ENCODE measurements around the gene LAMA5.

Gene LAMA5

DNA sequence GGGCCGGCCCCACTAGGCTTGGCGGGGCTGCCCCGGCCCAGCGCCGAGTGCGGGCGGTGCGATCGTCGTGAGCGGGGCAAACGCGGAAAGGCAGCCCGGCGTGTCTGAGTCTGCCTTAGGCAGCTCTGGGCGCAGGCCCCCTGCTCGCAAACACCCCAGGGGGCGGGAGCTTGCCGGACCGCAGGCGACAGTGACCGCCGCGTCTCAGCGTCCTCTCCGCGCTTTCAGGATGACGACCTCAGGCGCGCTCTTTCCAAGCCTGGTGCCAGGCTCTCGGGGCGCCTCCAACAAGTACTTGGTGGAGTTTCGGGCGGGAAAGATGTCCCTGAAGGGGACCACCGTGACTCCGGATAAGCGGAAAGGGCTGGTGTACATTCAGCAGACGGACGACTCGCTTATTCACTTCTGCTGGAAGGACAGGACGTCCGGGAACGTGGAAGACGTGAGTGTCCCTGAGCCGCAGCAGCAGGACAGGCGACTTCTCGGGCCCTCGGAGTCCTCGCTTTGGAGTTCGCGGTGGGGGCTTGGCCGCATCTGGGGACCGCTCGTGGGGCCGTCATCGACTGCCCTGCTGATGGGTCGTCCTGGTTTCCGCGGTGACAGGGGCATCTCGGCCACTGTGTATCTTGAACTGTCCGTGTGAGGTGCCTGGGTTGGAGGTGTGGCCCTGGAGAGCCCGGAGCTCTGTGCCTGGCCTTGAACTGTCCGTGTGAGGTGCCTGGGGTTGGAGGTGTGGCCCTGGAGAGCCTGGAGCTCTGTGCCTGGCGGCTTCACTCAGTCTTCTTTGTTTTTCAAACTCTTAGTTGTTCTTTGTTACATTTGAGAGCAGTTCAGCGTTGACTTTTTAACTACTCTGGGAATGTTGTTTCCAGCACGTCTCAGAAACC lies 63.5 kb downstream of the LAMA5 start:
- peak; percentile 32 for DNase-seq

DNA sequence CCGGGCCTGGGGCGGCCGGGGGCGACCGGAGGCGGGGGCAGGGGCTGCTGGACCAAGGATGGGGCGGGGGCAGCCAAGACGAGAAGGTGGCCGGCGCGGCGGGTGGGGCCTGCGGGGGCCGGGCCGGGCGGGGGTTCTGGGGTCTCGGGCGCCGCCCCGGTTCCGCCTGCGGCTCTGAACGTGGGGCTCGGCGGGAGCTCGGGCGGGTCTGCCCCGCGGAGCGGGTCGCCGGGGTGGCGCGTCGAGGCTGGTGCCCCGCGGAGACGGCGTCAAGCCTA lies 64.1 kb downstream of the LAMA5 start:
- no peak for DNase-seq

DNA sequence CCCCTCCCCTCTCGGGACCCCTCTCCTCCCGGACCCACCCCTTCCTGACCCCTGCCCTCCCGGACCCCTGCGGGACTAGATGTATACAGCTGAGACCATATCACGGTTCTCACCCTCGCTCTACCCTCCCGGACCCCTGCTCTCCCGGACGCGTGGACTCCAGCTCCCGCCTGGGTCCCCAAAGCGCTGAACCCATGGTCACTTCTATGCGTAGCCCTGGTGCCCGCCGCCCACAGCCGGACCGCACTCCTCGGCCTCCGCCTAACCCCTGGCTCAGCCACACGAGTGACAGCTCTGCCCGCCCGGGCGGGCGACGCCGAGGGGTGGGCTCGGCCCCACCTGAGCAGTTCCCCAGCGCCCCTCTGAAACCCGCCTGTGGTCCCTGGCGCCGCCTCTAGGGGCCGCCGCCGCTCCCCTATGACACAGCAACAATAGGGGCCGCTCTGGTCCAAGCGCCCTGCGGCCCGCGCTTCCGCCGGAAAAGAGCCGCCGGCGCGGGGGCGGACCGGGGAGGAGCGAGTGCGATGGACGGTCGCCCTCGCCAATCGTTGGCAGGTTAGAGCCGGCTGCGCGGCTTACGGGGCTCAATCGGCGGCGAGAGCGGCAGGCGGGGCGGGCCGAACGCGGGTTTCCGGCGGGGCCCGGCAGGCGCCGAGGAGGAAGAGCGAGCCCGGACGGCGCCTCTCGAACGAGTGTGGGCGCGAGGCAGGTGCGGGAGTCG lies 64.6 kb downstream of the LAMA5 start, which contains the start of gene ADRM1:
Gene ADRM1, plus strand, starts transcription at position 657 of the 721 bp plus-strand sequence. CDS start 572 bp downstream, outside the sequence.
- peak; percentile 95 for DNase-seq

DNA sequence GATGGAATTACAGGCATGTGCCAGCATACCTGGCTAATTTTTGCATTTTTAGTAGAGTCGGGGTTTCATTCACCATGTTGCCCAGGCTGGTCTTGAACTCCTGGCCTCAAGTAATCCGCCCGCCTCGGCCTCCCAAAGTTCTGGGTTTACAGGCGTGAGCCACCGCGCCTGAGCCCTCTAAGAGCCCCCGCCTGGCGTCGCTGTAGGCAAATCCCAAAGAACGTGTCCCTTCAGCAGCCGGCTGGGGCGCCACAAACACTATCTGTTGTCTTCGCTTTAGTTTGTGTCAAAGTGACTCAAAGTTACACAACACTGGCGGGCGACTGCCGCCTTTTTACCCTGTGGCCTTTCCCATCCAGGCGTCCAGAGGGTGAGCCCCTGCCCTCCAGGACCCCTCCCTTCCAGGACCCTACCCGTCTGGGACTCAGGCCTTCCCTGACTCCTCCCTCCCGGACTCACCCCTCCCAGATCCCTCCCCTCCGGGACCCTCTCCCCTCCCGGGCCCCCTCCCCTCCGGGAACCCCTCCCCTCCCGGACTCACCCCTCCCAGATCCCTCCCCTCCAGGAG lies 65.3 kb downstream of the LAMA5 start:
- DNase-seq, result peak; percentile 95

DNA sequence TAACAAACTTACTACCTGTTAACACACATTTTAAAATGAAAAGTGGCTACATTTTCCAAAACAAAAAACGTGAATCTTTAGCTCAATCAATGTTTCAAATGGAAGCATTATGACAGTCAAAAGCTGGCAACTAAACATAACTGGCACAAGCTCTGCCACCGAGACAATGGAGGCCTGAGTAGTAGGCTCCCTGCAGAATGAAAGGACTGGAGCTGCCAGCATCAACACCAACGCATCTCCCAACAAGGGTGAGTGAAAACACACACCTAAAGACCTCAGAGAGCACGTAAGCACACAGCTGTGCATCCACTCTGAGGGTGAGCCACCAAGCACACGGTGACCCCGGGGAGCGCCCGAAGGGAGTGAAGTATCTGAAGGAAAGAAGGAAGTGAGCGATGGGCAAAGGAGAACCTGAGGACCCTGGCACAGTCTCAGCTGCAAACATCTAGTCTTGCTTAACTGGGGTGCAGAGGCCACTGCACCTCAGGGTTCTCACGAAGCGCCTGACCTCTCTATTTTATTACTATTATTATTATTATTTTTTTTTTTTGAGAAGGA lies 65.9 kb downstream of the LAMA5 start:
- no peak for DNase-seq

DNA sequence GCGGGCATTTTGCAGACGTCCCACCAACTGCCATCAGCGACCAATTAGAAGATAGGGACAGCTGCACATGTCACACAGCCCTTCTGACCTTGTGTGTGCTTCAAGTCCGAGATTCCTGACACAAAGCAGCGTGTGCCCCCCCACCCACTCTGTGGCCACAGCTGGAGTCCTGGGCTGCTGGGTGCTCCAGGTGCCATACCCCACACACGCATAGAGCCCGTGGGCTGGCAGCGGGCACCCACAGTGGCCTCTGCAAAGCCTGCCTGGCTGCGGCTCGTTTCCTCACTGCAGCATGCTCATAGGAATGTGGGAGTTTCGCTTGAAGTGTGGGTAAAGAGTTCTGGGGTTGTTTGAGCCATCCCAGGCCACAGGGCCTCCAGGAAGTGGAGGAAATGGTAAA lies 66.8 kb downstream of the LAMA5 start:
- no peak for DNase-seq

DNA sequence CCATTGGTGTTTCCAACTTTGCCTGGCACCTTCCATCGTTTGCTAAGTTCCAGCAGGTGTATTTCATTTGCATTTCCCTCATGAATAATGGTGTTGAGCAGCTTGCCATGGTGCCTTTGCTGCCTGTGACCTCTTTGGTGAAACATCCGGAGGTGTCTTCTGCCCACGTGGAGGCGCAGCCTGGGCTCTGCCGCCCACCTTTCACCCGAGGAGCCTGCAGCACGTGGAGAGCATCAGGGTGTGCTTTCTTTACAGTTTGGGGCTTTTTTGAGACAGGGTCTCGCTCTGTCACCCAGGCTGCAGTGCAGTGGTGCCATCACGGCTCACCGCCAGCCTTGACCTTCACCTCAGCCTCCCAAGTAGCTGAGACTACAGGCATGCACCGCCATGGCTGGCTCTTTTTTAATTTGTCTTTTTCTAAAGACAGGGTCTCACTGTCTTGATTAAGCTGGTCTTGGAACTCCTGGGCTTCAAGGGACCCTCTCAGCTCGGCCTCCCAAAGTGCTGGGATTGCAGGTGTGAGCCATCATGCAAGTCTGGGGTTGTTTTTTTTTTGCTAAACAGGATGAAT lies 67.4 kb downstream of the LAMA5 start:
- DNase-seq, result no peak

DNA sequence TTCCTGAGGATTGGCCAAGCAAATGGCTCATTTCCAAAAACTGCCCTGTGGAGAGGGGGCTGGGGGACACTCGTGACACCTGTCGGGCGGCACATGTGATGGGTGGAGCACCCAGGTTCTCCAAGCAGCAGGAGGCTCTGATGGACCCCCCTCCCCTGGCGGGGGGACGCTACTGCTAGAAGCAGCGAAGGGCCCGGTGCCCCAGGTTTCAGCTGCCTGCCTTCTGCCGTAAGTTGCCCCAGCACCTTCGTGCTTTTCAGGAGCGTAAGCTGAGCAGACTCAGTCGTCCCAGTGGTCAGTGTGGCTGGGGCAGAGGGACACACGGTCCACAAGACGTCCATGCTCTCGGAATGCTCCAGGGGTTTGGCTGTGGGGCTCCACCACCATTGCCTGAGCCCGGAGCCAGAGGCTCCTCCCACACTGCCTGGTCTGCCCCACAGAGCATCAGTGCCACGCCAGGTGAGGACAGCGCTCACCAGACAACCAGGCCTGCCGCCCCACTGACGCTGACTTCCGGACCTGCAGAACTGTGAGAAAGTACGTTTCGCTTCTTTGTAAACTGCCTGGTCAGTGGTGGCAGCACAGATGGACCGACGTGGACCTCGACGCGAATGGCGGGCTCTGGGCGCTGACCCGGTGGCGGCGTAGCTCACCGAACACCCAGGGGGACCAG lies 68.4 kb downstream of the LAMA5 start:
- no peak for DNase-seq

DNA sequence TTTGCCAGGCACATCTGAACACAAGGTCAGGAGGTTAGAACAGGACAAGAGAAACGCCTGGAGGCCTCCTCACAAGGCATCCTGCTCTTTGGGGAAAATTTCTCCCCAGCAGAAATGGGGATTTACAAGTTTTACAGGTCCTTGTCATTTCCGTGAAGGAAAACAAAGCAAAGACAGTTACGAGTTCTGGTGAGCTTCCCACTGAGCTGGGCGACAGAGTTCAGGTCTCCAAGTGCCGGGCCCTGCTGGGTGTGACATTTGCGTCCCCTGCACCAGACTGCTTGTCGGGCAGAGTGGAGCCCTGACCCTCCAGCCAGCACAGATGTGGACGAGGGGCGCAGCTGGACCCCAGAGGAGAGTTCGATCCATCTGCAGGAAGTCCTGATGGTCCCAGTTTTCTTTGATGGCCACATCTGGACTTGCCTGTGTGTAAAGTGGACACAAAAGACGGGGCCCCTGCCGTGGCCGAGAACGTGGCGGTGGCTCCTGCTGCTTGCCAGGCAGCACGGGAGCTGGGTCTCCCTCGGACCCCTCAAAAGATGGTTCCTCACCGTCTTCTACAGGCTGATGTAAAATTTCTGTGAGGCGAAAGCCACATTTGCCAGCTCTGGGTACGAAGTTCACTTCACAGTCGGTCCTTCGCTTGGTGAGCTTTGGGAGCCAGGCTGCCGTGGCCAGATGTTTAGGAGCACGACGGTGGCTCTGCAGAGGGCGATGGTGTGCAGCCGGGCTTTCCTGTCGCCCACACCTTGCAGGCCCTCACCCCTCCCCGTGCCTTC lies 69.5 kb downstream of the LAMA5 start:
- DNase-seq, result no peak

DNA sequence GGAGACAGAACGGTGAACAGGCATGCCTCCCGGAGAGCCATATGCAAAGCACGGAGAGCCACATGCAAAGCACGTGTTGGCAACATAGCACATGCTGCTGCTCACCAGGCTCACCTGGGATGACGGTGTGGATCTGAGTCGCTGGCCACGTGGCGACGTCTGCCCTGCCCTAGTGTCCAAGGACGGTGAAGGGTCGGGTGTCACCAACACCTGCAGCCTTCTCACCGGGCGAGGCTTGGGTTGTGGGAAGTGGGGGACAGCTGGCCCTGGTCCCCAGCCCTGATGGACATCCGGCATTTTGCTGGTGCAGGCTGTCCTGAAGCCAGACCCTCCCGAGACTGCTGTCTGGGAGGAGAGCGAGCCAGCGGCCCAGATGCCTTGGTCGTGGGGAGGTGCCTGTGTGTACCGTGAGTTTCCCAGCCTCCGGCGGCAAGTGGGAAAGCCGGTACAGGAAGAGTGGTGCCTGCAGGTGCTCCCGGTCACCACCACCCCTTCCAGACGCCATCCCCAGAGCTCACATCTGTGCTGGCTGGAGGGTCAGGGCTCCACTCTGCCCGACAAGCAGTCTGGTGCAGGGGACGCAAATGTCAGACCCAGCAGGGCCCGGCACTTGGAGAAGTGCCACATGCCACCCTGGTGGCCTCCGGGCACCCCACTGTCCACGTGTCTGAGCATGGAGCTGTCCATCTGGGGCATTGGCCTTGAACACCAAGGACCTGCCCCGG lies 70.2 kb downstream of the LAMA5 start:
- DNase-seq, result no peak

DNA sequence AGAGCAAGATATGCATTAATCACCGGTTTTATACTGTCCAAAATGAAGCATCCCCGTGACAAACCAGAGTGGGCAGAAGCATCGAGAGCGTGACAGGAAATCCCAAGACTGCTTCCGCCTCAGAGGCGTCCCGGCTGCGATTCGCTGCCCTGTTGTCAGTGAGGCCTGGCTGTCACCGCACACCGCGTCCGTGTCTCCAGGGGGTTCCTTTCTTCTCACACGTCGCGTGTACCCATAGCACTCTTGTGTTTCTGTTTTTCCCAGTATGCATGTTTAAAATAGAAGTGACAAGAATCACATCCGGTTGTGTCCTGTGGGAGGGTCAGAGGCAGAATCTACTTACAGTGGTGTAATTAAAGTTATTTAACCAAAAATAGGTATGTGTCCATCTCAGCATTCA lies 72.6 kb downstream of the LAMA5 start:
- no peak for DNase-seq

DNA sequence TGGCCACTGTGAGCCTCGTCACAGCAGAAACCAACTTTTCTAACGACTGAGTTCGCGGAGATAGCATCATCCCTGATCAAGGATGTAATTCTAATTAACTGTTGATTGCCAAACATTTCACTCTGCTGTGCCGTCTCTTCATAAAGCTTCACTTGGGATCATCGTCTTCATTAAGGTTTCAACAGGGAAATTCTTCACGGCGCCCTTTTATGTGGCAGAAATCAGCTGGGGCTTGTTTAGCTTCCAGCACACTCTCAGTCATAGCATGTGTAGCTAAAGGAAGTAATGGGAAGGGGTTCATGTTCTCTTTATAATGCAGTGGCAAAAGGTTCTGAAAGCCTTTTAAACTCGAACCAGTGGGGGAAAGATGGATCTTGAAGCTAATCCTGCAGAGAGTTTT lies 73.2 kb downstream of the LAMA5 start:
- no peak for DNase-seq

DNA sequence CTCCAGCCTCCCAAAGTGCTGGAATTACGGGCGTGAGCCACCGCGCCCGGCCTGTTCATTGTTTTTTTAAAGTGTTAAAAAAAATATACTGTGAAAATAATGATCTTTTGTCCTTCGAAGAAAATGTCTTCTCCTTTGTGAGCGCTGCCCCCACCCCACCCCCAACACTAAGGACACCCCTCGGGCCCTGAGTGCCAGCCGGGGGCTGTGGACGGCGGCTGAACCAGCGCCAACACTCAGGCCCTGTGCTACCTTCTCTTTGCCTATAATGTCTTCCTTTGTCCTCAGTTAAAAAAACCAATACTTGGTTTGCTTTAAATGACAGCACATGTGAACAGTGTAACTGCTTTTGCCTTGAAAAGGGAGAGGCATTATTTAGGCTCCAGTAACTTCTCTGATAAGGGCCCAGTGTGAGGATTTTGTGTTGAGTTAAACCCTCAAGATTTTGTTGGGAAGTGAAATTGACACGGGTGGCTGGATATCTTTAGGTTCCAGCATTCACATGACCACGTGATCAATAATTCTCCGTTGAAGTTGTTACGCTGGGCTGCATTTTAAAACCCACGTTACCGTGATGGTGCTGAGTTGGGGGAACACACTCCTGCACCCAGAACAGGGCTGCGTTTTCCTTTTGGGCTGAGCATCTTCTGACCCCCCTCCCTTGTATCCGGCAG lies 73.9 kb downstream of the LAMA5 start:
- DNase-seq, result no peak

DNA sequence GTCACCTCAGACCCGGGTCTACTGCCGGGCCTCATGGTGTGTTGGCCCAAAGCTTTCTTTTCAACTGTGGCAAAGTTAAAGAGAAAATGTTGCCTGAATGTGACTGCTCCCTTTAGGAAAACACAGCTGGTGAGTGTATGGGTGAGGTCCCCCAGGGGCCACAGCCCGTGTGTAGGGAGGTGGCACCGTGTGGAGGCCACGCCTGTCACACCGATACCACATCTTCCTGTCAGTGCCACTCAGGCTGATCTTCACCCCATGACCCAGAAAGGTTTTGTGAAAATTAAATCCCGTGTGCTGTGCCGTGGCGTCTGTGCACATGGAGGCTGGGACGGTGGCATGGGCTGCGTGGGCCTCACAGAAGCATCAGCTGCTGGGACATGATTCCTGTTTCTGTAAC lies 75.0 kb downstream of the LAMA5 start:
- no peak for DNase-seq

DNA sequence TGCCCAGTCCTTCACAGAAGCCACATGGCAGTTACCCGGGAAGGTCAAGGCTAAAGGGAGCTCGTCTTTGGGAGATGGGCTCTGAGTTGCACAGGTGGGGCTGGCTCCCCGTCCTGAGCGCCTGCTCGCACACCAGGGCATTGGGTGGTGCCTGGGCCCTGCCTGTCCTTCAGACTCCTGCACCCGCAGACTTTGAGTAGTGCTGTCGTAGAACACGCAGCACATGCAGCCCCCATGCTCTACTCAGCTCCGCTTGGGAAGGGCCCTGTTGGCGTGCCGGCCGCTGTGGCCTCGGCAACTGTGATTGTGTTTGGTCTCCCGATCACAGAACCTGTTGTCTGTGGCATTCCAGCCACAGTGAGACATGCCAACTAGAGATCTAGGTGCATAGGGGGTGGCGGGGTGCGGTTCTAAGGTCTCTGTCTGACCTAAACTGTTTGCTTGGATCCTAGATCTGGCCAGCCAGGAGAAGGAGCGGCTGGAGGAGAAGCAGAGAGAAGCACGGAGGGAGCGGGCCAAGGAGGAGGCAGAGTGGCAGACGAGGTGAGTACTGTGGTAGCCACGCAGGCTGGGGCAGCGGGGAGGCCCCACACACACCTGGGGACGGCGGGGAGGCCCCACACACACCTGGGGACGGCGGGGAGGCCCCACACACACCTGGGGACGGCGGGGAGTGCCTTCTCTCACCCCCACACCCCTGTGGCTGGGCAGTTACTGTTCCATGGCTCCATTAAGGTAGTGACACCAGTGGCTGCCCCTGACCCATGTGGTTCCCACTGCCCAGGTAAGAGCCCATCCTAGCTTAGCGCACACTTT lies 75.7 kb downstream of the LAMA5 start:
- no peak for DNase-seq

DNA sequence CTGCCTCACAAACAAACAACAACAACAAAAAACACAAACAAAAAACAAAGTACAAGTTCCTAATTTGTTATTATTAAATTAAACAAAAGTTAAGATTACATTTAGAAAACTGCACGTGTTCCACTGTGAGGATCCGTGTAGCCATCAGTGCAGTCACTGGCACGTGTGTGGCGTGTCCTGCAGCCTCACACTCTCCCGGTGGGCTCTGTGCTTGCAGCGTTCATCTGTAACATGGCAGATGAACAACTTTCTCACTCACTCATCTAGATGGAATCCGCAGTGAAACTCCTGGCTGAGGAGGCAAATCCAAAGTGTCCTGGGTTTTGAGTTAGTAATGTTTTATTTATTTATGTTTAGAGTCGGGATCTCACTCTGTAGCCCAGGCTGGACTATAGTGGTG lies 77.2 kb downstream of the LAMA5 start:
- no peak for DNase-seq

DNA sequence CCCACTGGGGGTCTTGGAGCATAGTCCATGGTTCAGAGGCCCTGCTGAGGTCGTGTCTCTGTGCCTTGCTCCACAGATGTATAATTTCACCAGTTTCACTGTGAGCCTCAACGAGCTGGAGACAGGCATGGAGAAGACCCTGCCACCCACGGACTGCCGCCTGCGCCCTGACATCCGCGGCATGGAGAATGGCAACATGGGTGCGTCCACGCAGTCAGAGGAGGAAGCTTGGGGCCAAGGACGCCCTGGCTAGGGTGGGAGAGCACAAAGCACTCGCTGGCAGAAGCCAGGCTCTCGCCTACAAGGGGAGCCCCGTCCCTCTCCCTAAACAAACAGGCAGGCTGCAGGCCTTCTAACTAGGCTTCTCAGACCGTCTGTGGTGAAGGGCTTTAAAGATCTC lies 78.0 kb downstream of the LAMA5 start:
- DNase-seq, result no peak

DNA sequence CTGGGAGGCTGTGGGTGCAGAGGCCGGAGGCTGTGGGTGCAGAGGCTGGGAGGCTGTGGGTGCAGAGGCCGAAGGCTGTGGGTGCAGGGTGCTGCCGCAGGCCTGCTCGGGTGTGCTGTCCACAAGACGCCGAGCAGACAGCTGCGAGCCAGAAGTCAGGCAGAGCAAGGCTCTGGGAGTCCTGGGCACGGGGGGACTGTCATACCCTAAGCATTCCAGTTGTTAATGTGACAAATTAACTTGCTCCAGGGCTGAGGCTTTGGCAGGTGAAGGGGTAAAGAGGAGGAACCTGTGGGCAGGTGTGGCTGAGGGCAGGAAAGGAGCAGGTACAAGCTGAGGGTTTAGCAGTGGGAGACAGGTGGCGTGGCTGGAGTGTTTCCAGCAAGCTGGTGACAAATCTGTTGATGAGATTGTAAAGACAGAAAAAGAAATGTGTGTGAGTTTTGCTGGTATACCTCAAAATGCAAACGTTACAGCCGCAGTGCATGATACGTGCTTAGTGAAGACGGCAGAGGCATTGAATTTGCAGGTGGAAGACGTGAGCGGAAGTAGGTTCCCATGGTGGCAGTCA lies 78.5 kb downstream of the LAMA5 start:
- no peak for DNase-seq

Measured in fibroblast of skin of back (primary cell).